ENCODE measurements around the gene THOC1.
"Not testable (repeated sequence)": the region's sequence is repeated elsewhere in the genome, so short reads cannot be mapped to it uniquely, and the experiment has no call there.

- TF ChIP-seq CTCF (IDR thresholded peaks at IDR 0.05; ENCODE audit: low read depth, low read length); MYC (IDR thresholded peaks at IDR 0.05; ENCODE audit: low read depth, low read length); POLR2A (IDR thresholded peaks at IDR 0.05; ENCODE audit: extremely low read depth, insufficient read length): not testable (repeated sequence)
These were observed 22.1 kb upstream of the THOC1 start for GRCh38 chr18:289970-290369.

All from NB4 (cell line).